Measurements from ENCODE around the gene PDE8A. TPM values are rescaled to one million over a fixed set of nuclear protein-coding genes. Genes with fewer than 3 reads are reported as not detected.

PDE8A gene
- total RNA-seq, 6 experiments from 2014 or later, result 32.7 to 40.5 (median 37.4) TPM

GRCh38 chr15:85129881-85130280 is 148.2 kb downstream of the PDE8A start:
- H3K9me3 ChIP-seq, result no peaks in the 10 kb centered on the region
- ATAC-seq, result no peak
- intact Hi-C loops (cut with DNase I), result no loop called here
- H3K4me1 ChIP-seq, result no peaks in the 10 kb centered on the region
- no peak overlapping the region for H3K4me3 ChIP-seq
- no peak for TF ChIP-seq POLR2A (IDR thresholded peaks at IDR 0.05)
- no peak for TF ChIP-seq CTCF (IDR thresholded peaks at IDR 0.05)
- DNase-seq, result no peak
- peaks cover 0 to 31% (median 12%) of the 10 kb centered on the region in 4 donors for H3K36me3 ChIP-seq
- no peaks in the 10 kb centered on the region for H3K27me3 ChIP-seq
- H3K27ac ChIP-seq, result no peak overlapping the region
- WGBS (ENCODE audit: insufficient coverage, low coverage, low lambda C conversion rate, missing lambda C conversion rate), result 40% methylated on average over 2 of the region's 3 CpGs

- peaks cover 0 to 34% (median 12%) of the 10 kb centered on the region in 4 donors for H3K36me3 ChIP-seq
- no peaks in the 10 kb centered on the region for H3K4me1 ChIP-seq
- H3K27me3 ChIP-seq, result no peaks in the 10 kb centered on the region
- intact Hi-C loops (cut with DNase I), result no loop called here
- WGBS (ENCODE audit: insufficient coverage, low coverage, low lambda C conversion rate, missing lambda C conversion rate), result 92% methylated on average over 1 of the region's 1 CpG
- ATAC-seq, result no peak
- H3K9me3 ChIP-seq, result no peaks in the 10 kb centered on the region
- TF ChIP-seq CTCF (IDR thresholded peaks at IDR 0.05) (no peak), POLR2A (IDR thresholded peaks at IDR 0.05) (no peak)
- H3K4me3 ChIP-seq, result no peak overlapping the region
- H3K27ac ChIP-seq, result no peak overlapping the region
- DNase-seq, result no peak
Observed at GRCh38 chr15:85131915-85132314, 150.3 kb downstream of the PDE8A start.

- H3K4me1 ChIP-seq, result no peaks in the 10 kb centered on the region
- intact Hi-C loops (cut with DNase I), result no loop called here
Observed at GRCh38 chr15:85133709-85134108, 152.1 kb downstream of the PDE8A start.

GRCh38 chr15:85137489-85138168 is 156.0 kb downstream of the PDE8A start:
- ATAC-seq (no peak), DNase-seq (no peak)
- no peaks in the 10 kb centered on the region for H3K9me3 ChIP-seq
- no peak for TF ChIP-seq CTCF (IDR thresholded peaks at IDR 0.05)
- TF ChIP-seq POLR2A (IDR thresholded peaks at IDR 0.05), result no peak
- H3K27ac ChIP-seq, result no peak overlapping the region
- no peaks in the 10 kb centered on the region for H3K27me3 ChIP-seq
- 78% methylated on average over 4 of the region's 11 CpGs for WGBS (ENCODE audit: insufficient coverage, low coverage, low lambda C conversion rate, missing lambda C conversion rate)
- no peaks in the 10 kb centered on the region for H3K4me1 ChIP-seq
- H3K36me3 ChIP-seq, result peaks cover 0 to 47% (median 13%) of the 10 kb centered on the region in 4 donors
- H3K4me3 ChIP-seq, result no peak overlapping the region
- intact Hi-C loops (cut with DNase I), result no loop called here

More at GRCh38 chr15:85133709-85134108, 152.1 kb downstream of the PDE8A start:
- Histone ChIP-seq H3K9me3 (no peaks in the 10 kb centered on the region), H3K27me3 (no peaks in the 10 kb centered on the region), H3K4me3 (no peak overlapping the region), H3K36me3 (peaks cover 0 to 43% (median 16%) of the 10 kb centered on the region in 4 donors), H3K27ac (no peak overlapping the region)
- no CpG with 5 or more reads among the region's 3 CpGs for WGBS (ENCODE audit: insufficient coverage, low coverage, low lambda C conversion rate, missing lambda C conversion rate)
- ATAC-seq (no peak), DNase-seq (no peak)
- TF ChIP-seq CTCF (IDR thresholded peaks at IDR 0.05) (no peak), POLR2A (IDR thresholded peaks at IDR 0.05) (no peak)

All from right lobe of liver (tissue), 6 donors.